GM21360 (cell line): ENCODE data around the gene LPIN1.
"Not testable (repeated sequence)": the region's sequence is repeated elsewhere in the genome, so short reads cannot be mapped to it uniquely, and the experiment has no call there.

Experiments
- ATAC-seq: cut with Tn5 transposase; IDR thresholded peaks from one replicate; pipeline ENCODE4 v1.9.1; 2021; ENCODE audit warnings: mild to moderate bottlenecking, moderate library complexity; ENCODE audit not compliant: unreplicated experiment

The LPIN1 gene

GRCh38 chr2:11807156-11808015, 61.0 kb downstream of the LPIN1 start:
- ATAC-seq = no peak

GRCh38 chr2:11808016-11808400, 61.6 kb downstream of the LPIN1 start:
- no peak for ATAC-seq

- ATAC-seq = no peak
These were observed 63.3 kb downstream of the LPIN1 start for GRCh38 chr2:11809586-11810236.

- ATAC-seq = no peak
These were observed 64.0 kb downstream of the LPIN1 start for GRCh38 chr2:11810237-11810977.

GRCh38 chr2:11811036-11811654, 64.7 kb downstream of the LPIN1 start:
- ATAC-seq = no peak

GRCh38 chr2:11812466-11813248, 66.2 kb downstream of the LPIN1 start:
- ATAC-seq = no peak

- ATAC-seq = not testable (repeated sequence)
These were observed 66.9 kb downstream of the LPIN1 start for GRCh38 chr2:11813345-11813744.

GRCh38 chr2:11813951-11814350, 67.5 kb downstream of the LPIN1 start:
- no peak for ATAC-seq

GRCh38 chr2:11814979-11815510, 68.6 kb downstream of the LPIN1 start:
- no peak for ATAC-seq

GRCh38 chr2:11816935-11817334, 70.5 kb downstream of the LPIN1 start:
- not testable (repeated sequence) for ATAC-seq

GRCh38 chr2:11819235-11819729, 72.8 kb downstream of the LPIN1 start:
- no peak for ATAC-seq

- ATAC-seq = no peak
These were observed 74.2 kb downstream of the LPIN1 start for GRCh38 chr2:11820650-11821049.

- ATAC-seq = no peak
These were observed 75.3 kb downstream of the LPIN1 start for GRCh38 chr2:11821705-11822104.

GRCh38 chr2:11822359-11822745, 75.9 kb downstream of the LPIN1 start:
- not testable (repeated sequence) for ATAC-seq

GRCh38 chr2:11822746-11823451, 76.5 kb downstream of the LPIN1 start:
- ATAC-seq = no peak

GRCh38 chr2:11824901-11825828, 78.7 kb downstream of the LPIN1 start:
- no peak for ATAC-seq

- ATAC-seq = peak; percentile 30
These were observed 81.1 kb downstream of the LPIN1 start for GRCh38 chr2:11827547-11827946.

GRCh38 chr2:11828933-11829323, 82.5 kb downstream of the LPIN1 start:
- no peak for ATAC-seq
